Measurements from ENCODE around the gene PDK3. TPM values are rescaled to one million over a fixed set of nuclear protein-coding genes. Genes with fewer than 3 reads are reported as not detected.

Gene PDK3
- total RNA-seq, 2 experiments from 2014 or later = 30.0 to 31.5 TPM

DNA sequence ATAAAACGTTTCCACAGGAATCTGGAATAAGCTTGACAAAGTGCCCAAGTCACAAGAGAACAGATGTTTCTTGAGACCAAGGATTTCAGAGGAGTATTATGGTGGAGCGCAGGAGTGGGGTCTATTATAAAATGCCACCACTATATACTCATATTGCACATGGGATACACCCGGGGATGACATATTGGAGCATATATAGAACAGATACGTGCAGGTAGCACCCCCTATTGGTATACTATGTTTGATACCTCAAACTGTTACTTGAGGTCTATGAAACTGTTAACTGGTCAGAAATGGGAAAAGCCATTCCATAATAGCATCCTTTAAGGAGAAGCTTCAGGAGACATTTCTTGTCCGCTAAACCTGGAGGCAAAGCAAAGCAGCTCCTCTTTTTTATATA is 96.0 kb downstream of the PDK3 start:
- ATAC-seq (no peak), DNase-seq (no peak)

GRCh38 chrX:24563291-24564010 is 98.4 kb downstream of the PDK3 start:
- Mint-ChIP-seq H3K9me3 (ENCODE audit: insufficient read depth) (no peaks in the 10 kb centered on the region), H3K4me1 (ENCODE audit: low read depth) (no peaks in the 10 kb centered on the region), H3K27me3 (ENCODE audit: low read depth) (no peaks in the 10 kb centered on the region), H3K27ac (no peak overlapping the region), H3K4me3 (no peak overlapping the region), H3K36me3 (ENCODE audit: low read depth) (no peaks in the 10 kb centered on the region)
- ChIA-PET POLR2A (no interaction called here), CTCF (no interaction called here)
- no peak for DNase-seq
- no peak for ATAC-seq

More for the DNA sequence above, 96.0 kb downstream of the PDK3 start:
- no peaks in the 10 kb centered on the region for H3K36me3 Mint-ChIP-seq (ENCODE audit: low read depth)
- H3K27me3 Mint-ChIP-seq (ENCODE audit: low read depth) = no peaks in the 10 kb centered on the region
- H3K27ac Mint-ChIP-seq = no peak overlapping the region
- H3K4me3 Mint-ChIP-seq = no peak overlapping the region
- H3K9me3 Mint-ChIP-seq (ENCODE audit: insufficient read depth) = no peaks in the 10 kb centered on the region
- POLR2A ChIA-PET = interaction anchor here (0.6 kb wide), 1 partner anchor 97 kb away, joined by 3 read pairs; no protein-coding TSS in a partner anchor
- H3K4me1 Mint-ChIP-seq (ENCODE audit: low read depth) = no peaks in the 10 kb centered on the region
- CTCF ChIA-PET = interaction anchor here (1.1 to 1.6 kb wide), 2 partner anchors 165 to 181 kb away, joined by 3 to 8 read pairs; no protein-coding TSS in a partner anchor

DNA sequence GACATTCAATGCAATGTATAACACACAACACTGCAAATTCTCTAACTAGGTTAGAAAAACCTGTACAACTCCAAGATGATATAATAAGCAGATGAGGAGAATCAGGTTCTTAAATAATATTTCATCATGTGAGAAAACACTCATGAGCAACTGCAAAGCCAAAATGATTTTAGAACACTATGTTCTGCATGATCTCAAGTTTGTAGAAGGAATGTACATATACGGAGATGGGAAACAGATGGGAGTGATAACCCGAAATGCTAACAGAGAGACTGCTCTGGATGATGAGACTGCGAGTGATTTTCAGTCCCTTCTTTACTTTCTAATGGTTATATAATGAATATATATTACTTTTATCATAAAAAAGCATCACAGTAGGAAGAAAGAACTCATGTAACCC is 101.2 kb downstream of the PDK3 start:
- ATAC-seq (no peak), DNase-seq (no peak)
- Mint-ChIP-seq H3K36me3 (ENCODE audit: low read depth) (no peaks in the 10 kb centered on the region), H3K9me3 (ENCODE audit: insufficient read depth) (no peaks in the 10 kb centered on the region), H3K27me3 (ENCODE audit: low read depth) (no peaks in the 10 kb centered on the region), H3K4me3 (no peak overlapping the region), H3K27ac (no peak overlapping the region), H3K4me1 (ENCODE audit: low read depth) (no peaks in the 10 kb centered on the region)
- ChIA-PET POLR2A (no interaction called here), CTCF (no interaction called here)

- no peaks in the 10 kb centered on the region for H3K36me3 Mint-ChIP-seq (ENCODE audit: low read depth)
- H3K4me1 Mint-ChIP-seq (ENCODE audit: low read depth) = no peaks in the 10 kb centered on the region
- CTCF ChIA-PET = interaction anchor here (0.8 kb wide), 1 partner anchor 102 kb away, joined by 3 read pairs; the partner anchor contains the start of gene PDK3
- POLR2A ChIA-PET = no interaction called here
- no peak for ATAC-seq
- H3K27me3 Mint-ChIP-seq (ENCODE audit: low read depth) = no peaks in the 10 kb centered on the region
- H3K4me3 Mint-ChIP-seq = no peak overlapping the region
- H3K9me3 Mint-ChIP-seq (ENCODE audit: insufficient read depth) = no peaks in the 10 kb centered on the region
- H3K27ac Mint-ChIP-seq = no peak overlapping the region
- no peak for DNase-seq
These were observed 102.1 kb downstream of the PDK3 start for GRCh38 chrX:24567169-24567568.

GRCh38 chrX:24574743-24575142 is 109.7 kb downstream of the PDK3 start:
- H3K27ac Mint-ChIP-seq = no peak overlapping the region
- no peaks in the 10 kb centered on the region for H3K36me3 Mint-ChIP-seq (ENCODE audit: low read depth)
- no peaks in the 10 kb centered on the region for H3K9me3 Mint-ChIP-seq (ENCODE audit: insufficient read depth)
- H3K4me1 Mint-ChIP-seq (ENCODE audit: low read depth) = peaks cover 4% of the 10 kb centered on the region
- no peak overlapping the region for H3K4me3 Mint-ChIP-seq
- ATAC-seq (no peak), DNase-seq (no peak)
- ChIA-PET POLR2A (no interaction called here), CTCF (no interaction called here)
- no peaks in the 10 kb centered on the region for H3K27me3 Mint-ChIP-seq (ENCODE audit: low read depth)

GRCh38 chrX:24575496-24575895 is 110.4 kb downstream of the PDK3 start:
- H3K4me1 Mint-ChIP-seq (ENCODE audit: low read depth) = peaks cover 4% of the 10 kb centered on the region
- POLR2A ChIA-PET = no interaction called here
- DNase-seq (no peak), ATAC-seq (no peak)
- no peak overlapping the region for H3K27ac Mint-ChIP-seq
- no peak overlapping the region for H3K4me3 Mint-ChIP-seq
- H3K9me3 Mint-ChIP-seq (ENCODE audit: insufficient read depth) = no peaks in the 10 kb centered on the region
- CTCF ChIA-PET = no interaction called here
- H3K36me3 Mint-ChIP-seq (ENCODE audit: low read depth) = no peaks in the 10 kb centered on the region
- H3K27me3 Mint-ChIP-seq (ENCODE audit: low read depth) = no peaks in the 10 kb centered on the region

- DNase-seq (no peak), ATAC-seq (no peak)
- CTCF ChIA-PET = no interaction called here
- Mint-ChIP-seq H3K9me3 (ENCODE audit: insufficient read depth) (no peaks in the 10 kb centered on the region), H3K4me3 (no peak overlapping the region), H3K4me1 (ENCODE audit: low read depth) (peaks cover 4% of the 10 kb centered on the region), H3K27me3 (ENCODE audit: low read depth) (no peaks in the 10 kb centered on the region), H3K27ac (no peak overlapping the region), H3K36me3 (ENCODE audit: low read depth) (no peaks in the 10 kb centered on the region)
- POLR2A ChIA-PET = no interaction called here
These were observed 112.0 kb downstream of the PDK3 start for GRCh38 chrX:24577091-24577490.

Other genes with a start within 250 kb of the PDK3 start
- gene SUPT20HL2, start 151.2 kb upstream of the PDK3 start, total RNA-seq = not detected
- not detected for gene SUPT20HL1, start 104.6 kb upstream of the PDK3 start, total RNA-seq
- not detected for gene PCYT1B, start 182.1 kb downstream of the PDK3 start, total RNA-seq
- gene POLA1, start 228.6 kb downstream of the PDK3 start, total RNA-seq = 10 to 100 TPM; 37.0 to 38.2 TPM